Measurements from ENCODE around the gene STAG2. TPM values are rescaled to one million over a fixed set of nuclear protein-coding genes. Genes with fewer than 3 reads are reported as not detected.

The STAG2 gene
- polyA plus RNA-seq, 1 donor (not counting 4 experiments of a cell fraction or from before 2014, with no cell fraction given): 42.9 TPM

GRCh38 chrX:123975180-123975579 lies 13.7 kb downstream of the STAG2 start:
- Histone ChIP-seq H3K4me3 (ENCODE audit: control insufficient read depth in 2 of 3, extremely low read depth in 1 of 3, insufficient read depth in 2 of 3, low read depth in 1 of 3, low read length in 3 of 3) (no peak overlapping the region), H4K20me1 (ENCODE audit: control insufficient read depth, extremely low read depth, insufficient read depth, low read length) (no peaks in the 10 kb centered on the region), H3K36me3 (ENCODE audit: control insufficient read depth in 2 of 2, extremely low read depth in 1 of 2, insufficient read depth in 2 of 2, low read length in 2 of 2) (no peaks in the 10 kb centered on the region), H3K9me3 (ENCODE audit: control insufficient read depth, low read depth, low read length) (no peaks in the 10 kb centered on the region), H3K9me1 (ENCODE audit: control insufficient read depth, extremely low read depth, insufficient read depth, low read length) (no peaks in the 10 kb centered on the region), H3K27me3 (ENCODE audit: control insufficient read depth, extremely low read depth, insufficient read depth, low read length) (no peaks in the 10 kb centered on the region), H3K27ac (ENCODE audit: control insufficient read depth, insufficient read depth, low read length) (peak overlapping the region; percentile 40), H3K4me2 (ENCODE audit: control insufficient read depth, extremely low read depth, insufficient read depth, low read depth, low read length) (peak overlapping the region; percentile 4), H3K4me1 (ENCODE audit: control insufficient read depth, extremely low read depth, insufficient read depth, low read length) (peaks cover 4% of the 10 kb centered on the region), H3K9ac (ENCODE audit: control insufficient read depth, extremely low read depth, insufficient read depth, low read length) (peak overlapping the region; percentile 15), H3K79me2 (ENCODE audit: control insufficient read depth, insufficient read depth, low read length) (peaks cover 77% of the 10 kb centered on the region), H2AFZ (ENCODE audit: control insufficient read depth, low read length) (no peak overlapping the region)
- dilution Hi-C loops (cut with MboI; ENCODE audit: extremely low pct_ligation_motif_present, low sequenced_read_pairs): no loop called here
- FAIRE-seq (peak; percentile 49), DNase-seq (ENCODE audit: low read depth, low spot score) (no peak)
- no peak for TF ChIP-seq EZH2 (IDR thresholded peaks at IDR 0.05; ENCODE audit: low read length)
- TF ChIP-seq CTCF (optimal IDR thresholded peaks at IDR 0.05 in 1 of 3, IDR thresholded peaks at IDR 0.05 in 1 of 3, conservative IDR thresholded peaks at IDR 0.05 in 1 of 3; ENCODE audit: extremely low read depth in 1 of 3, insufficient read depth in 2 of 3, low read length in 3 of 3): no peak

- dilution Hi-C loops (cut with MboI; ENCODE audit: extremely low pct_ligation_motif_present, low sequenced_read_pairs): no loop called here
- no peak for FAIRE-seq
- peaks cover 6% of the 10 kb centered on the region for H3K4me1 ChIP-seq (ENCODE audit: control insufficient read depth, extremely low read depth, insufficient read depth, low read length)
These were observed 15.3 kb downstream of the STAG2 start for GRCh38 chrX:123976706-123977316.

More at GRCh38 chrX:123976706-123977316, 15.3 kb downstream of the STAG2 start:
- H3K9me1 ChIP-seq (ENCODE audit: control insufficient read depth, extremely low read depth, insufficient read depth, low read length): no peaks in the 10 kb centered on the region
- no peak for DNase-seq (ENCODE audit: low read depth, low spot score)
- no peak overlapping the region for H2AFZ ChIP-seq (ENCODE audit: control insufficient read depth, low read length)
- peak in 1 of 3 experiments; percentile 14 for TF ChIP-seq CTCF (optimal IDR thresholded peaks at IDR 0.05 in 1 of 3, IDR thresholded peaks at IDR 0.05 in 1 of 3, conservative IDR thresholded peaks at IDR 0.05 in 1 of 3; ENCODE audit: extremely low read depth in 1 of 3, insufficient read depth in 2 of 3, low read length in 3 of 3)
- no peak for TF ChIP-seq EZH2 (IDR thresholded peaks at IDR 0.05; ENCODE audit: low read length)
- H3K9ac ChIP-seq (ENCODE audit: control insufficient read depth, extremely low read depth, insufficient read depth, low read length): no peak overlapping the region
- H3K9me3 ChIP-seq (ENCODE audit: control insufficient read depth, low read depth, low read length): no peaks in the 10 kb centered on the region
- peaks cover 77% of the 10 kb centered on the region for H3K79me2 ChIP-seq (ENCODE audit: control insufficient read depth, insufficient read depth, low read length)
- no peak overlapping the region for H3K27ac ChIP-seq (ENCODE audit: control insufficient read depth, insufficient read depth, low read length)
- no peaks in the 10 kb centered on the region for H3K27me3 ChIP-seq (ENCODE audit: control insufficient read depth, extremely low read depth, insufficient read depth, low read length)
- H3K36me3 ChIP-seq (ENCODE audit: control insufficient read depth in 2 of 2, extremely low read depth in 1 of 2, insufficient read depth in 2 of 2, low read length in 2 of 2): no peaks in the 10 kb centered on the region
- no peak overlapping the region for H3K4me2 ChIP-seq (ENCODE audit: control insufficient read depth, extremely low read depth, insufficient read depth, low read depth, low read length)
- H3K4me3 ChIP-seq (ENCODE audit: control insufficient read depth in 2 of 3, extremely low read depth in 1 of 3, insufficient read depth in 2 of 3, low read depth in 1 of 3, low read length in 3 of 3): no peak overlapping the region
- no peaks in the 10 kb centered on the region for H4K20me1 ChIP-seq (ENCODE audit: control insufficient read depth, extremely low read depth, insufficient read depth, low read length)

All from keratinocyte (primary cell).